HG03095 (cell line): ENCODE results near the gene LRRC47.

Experiments used
- ATAC-seq: cut with Tn5 transposase; IDR thresholded peaks from one replicate; pipeline ENCODE4 v1.9.1; 2021; ENCODE audit warnings: moderate library complexity; ENCODE audit not compliant: unreplicated experiment

LRRC47 gene

GRCh38 chr1:3734602-3735001 lies 61.7 kb downstream of the LRRC47 start:
- no peak for ATAC-seq

- ATAC-seq = no peak
These were observed 62.3 kb downstream of the LRRC47 start for GRCh38 chr1:3733883-3734589.

DNA sequence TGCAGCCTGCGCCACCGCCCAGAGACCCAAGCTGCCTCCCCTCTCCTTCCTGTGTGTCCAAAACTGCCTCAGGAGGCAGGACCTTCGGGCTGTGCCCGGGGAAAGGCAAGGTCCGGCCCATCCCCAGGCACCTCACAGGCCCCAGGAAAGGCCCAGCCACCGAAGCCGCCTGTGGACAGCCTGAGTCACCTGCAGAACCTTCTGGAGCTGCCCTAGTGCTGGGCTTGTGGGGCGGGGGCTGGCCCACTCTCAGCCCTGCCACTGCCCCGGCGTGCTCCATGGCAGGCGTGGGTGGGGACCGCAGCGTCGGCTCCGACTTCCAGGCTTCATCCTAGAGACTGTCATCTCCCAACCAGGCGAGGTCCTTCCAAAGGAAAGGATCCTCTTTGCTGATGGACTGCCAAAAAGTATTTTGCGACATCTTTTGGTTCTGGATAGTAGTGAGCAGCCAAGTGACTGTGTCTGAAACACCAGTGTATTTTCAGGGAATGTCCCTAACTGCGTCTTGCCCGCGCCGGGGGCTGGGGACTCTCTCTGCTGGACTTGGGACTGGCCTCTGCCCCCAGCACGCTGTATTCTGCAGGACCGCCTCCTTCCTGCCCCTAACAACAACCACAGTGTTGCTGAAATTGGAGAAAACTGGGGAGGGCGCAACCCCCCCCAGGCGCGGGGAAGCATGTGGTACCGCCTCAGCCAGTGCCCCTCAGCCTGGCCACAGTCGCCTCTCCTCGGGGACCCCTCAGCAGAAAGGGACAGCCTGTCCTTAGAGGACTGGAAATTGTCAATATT lies 63.0 kb downstream of the LRRC47 start:
- no peak for ATAC-seq

- no peak for ATAC-seq
These were observed 63.7 kb downstream of the LRRC47 start for GRCh38 chr1:3732434-3733093.

- no peak for ATAC-seq
These were observed 64.5 kb downstream of the LRRC47 start for GRCh38 chr1:3731583-3732433.

DNA sequence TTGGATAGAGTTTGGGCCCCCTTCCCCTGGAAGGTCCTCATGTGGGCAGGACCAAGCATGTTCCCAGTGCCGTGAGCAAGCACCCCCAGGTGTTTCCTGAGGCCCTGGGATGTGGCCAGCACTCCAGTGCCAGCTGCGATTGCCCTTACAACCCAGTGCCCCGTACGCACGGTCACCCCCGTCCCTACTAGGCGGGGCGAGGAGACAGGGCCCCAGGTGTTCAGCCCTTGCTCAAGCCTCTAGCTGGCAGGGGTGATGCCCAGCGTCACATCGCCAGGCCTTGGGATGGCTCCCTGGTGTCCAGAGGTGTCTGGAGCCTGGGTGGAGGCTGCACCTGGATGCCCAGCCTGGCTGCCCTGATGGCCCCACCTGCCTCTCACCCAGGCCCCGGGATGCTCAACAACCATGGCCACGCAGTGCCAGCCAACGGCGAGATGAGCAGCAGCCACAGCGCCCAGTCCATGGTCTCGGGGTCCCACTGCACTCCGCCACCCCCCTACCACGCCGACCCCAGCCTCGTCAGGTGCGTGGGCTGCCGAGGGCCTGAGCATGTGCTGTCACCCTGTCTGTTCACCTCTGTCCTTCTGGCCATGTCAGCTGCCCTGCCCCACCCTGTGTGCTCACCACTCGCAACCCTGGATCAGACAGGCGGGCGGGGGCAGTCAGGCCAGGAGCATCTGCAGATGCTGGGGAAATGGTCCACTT lies 65.6 kb downstream of the LRRC47 start:
- no peak for ATAC-seq

GRCh38 chr1:3729594-3730542 lies 66.4 kb downstream of the LRRC47 start:
- ATAC-seq = no peak
